ENCODE measurements around the gene RPP25L. TPM values are rescaled to one million over a fixed set of nuclear protein-coding genes. Genes with fewer than 3 reads are reported as not detected.
A peak's percentile ranks its signal among the peaks of the same experiment; 100 is the strongest.

The RPP25L gene
- total RNA-seq, 1 experiment from 2014 or later: 51.1 TPM

- H3K9me2 ChIP-seq (ENCODE audit: insufficient read depth): no peaks in the 10 kb centered on the region
Observed at GRCh38 chr9:34659592-34660253, 47.8 kb upstream of the RPP25L start.

DNA sequence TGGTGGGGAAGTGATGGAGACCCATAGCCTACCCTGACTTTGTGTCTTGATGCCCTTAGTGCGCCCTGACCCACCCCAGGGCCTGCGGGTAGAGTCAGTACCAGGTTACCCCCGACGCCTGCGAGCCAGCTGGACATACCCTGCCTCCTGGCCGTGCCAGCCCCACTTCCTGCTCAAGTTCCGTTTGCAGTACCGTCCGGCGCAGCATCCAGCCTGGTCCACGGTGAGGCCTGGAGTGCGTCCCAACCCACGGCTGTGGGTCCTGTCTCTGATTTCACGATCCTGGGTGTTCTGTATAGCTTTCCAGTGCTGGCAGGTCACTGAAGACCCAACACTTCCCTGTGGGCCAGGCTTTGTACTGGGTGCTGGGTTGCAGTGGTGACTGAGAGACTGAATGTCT is 46.6 kb upstream of the RPP25L start:
- Histone ChIP-seq H3K27ac (ENCODE audit: low read depth, low read length) (no peak overlapping the region), H3K4me2 (ENCODE audit: low read length) (no peak overlapping the region), H3K79me2 (ENCODE audit: insufficient read depth, low read length) (no peaks in the 10 kb centered on the region), H3K9me3 (ENCODE audit: control insufficient read depth in 1 of 2, insufficient read depth in 1 of 2, low read depth in 1 of 2, low read length in 2 of 2) (no peaks in the 10 kb centered on the region), H3K27me3 (ENCODE audit: insufficient read depth, low read length) (no peaks in the 10 kb centered on the region), H3K4me3 (replicated peaks in 1 of 2; ENCODE audit: low read depth in 1 of 2, low read length in 2 of 2) (no peak overlapping the region), H4K20me1 (ENCODE audit: insufficient read depth) (no peaks in the 10 kb centered on the region), H3K4me1 (ENCODE audit: control insufficient read depth in 1 of 2, insufficient read depth in 2 of 2, low read length in 2 of 2) (peaks cover 2 to 16% of the 10 kb centered on the region in 2 experiments; a peak in 2 of 4 replicates), H3K9me2 (ENCODE audit: insufficient read depth) (no peaks in the 10 kb centered on the region), H3K36me3 (ENCODE audit: control insufficient read depth in 1 of 2, insufficient read depth in 2 of 2, low read length in 2 of 2) (no peaks in the 10 kb centered on the region), H2AFZ (ENCODE audit: low read depth, low read length, poor library complexity, severe bottlenecking) (no peak overlapping the region), H3K9ac (ENCODE audit: low read length) (no peak overlapping the region)
- CTCF ChIA-PET: no interaction called here
- POLR2A ChIA-PET: no interaction called here
- no TSS peak for BruUV-seq (replicated peaks)
- intact Hi-C loops (cut with micrococcal nuclease): no loop called here
- RAD21 ChIA-PET (ENCODE audit: low non-redundant PET in 1 of 2, low total read pairs in 2 of 2, uncharacterized antibody in 2 of 2, unreplicated experiment in 2 of 2): no interaction called here
- ATAC-seq (no peak), DNase-seq (ENCODE audit: low read depth, low spot score) (no peak)
- no peak for TF ChIP-seq SP1 (IDR thresholded peaks at IDR 0.05; ENCODE audit: low read depth)
- TF ChIP-seq ZNF274 (IDR thresholded peaks at IDR 0.05; ENCODE audit: low read depth, low read length): no peak
- TF ChIP-seq EZH2phosphoT487 (IDR thresholded peaks at IDR 0.05; ENCODE audit: borderline replicate concordance): no peak
- TF ChIP-seq RAD21 (IDR thresholded peaks at IDR 0.05; ENCODE audit: low read depth): no peak
- TF ChIP-seq, protein P1, sequence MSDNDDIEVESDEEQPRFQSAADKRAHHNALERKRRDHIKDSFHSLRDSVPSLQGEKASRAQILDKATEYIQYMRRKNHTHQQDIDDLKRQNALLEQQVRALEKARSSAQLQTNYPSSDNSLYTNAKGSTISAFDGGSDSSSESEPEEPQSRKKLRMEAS (IDR thresholded peaks at IDR 0.05): no peak
- TF ChIP-seq, protein P2, sequence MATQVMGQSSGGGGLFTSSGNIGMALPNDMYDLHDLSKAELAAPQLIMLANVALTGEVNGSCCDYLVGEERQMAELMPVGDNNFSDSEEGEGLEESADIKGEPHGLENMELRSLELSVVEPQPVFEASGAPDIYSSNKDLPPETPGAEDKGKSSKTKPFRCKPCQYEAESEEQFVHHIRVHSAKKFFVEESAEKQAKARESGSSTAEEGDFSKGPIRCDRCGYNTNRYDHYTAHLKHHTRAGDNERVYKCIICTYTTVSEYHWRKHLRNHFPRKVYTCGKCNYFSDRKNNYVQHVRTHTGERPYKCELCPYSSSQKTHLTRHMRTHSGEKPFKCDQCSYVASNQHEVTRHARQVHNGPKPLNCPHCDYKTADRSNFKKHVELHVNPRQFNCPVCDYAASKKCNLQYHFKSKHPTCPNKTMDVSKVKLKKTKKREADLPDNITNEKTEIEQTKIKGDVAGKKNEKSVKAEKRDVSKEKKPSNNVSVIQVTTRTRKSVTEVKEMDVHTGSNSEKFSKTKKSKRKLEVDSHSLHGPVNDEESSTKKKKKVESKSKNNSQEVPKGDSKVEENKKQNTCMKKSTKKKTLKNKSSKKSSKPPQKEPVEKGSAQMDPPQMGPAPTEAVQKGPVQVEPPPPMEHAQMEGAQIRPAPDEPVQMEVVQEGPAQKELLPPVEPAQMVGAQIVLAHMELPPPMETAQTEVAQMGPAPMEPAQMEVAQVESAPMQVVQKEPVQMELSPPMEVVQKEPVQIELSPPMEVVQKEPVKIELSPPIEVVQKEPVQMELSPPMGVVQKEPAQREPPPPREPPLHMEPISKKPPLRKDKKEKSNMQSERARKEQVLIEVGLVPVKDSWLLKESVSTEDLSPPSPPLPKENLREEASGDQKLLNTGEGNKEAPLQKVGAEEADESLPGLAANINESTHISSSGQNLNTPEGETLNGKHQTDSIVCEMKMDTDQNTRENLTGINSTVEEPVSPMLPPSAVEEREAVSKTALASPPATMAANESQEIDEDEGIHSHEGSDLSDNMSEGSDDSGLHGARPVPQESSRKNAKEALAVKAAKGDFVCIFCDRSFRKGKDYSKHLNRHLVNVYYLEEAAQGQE (IDR thresholded peaks at IDR 0.05; ENCODE audit: low read depth): no peak
- no peak for TF ChIP-seq ZFX (IDR thresholded peaks at IDR 0.05)
- no peak for TF ChIP-seq ZBTB33 (IDR thresholded peaks at IDR 0.05; ENCODE audit: extremely low read depth, insufficient replicate concordance, low read length)
- TF ChIP-seq YY1 (IDR thresholded peaks at IDR 0.05; ENCODE audit: extremely low read depth, insufficient replicate concordance, low read depth, low read length): no peak

More at GRCh38 chr9:34659592-34660253, 47.8 kb upstream of the RPP25L start:
- Histone ChIP-seq H3K9ac (ENCODE audit: low read length) (no peak overlapping the region), H3K4me3 (replicated peaks in 1 of 2; ENCODE audit: low read depth in 1 of 2, low read length in 2 of 2) (no peak overlapping the region), H3K27ac (ENCODE audit: low read depth, low read length) (no peak overlapping the region), H3K4me2 (ENCODE audit: low read length) (peak overlapping the region; percentile 5; the same call in 1 of the 2 replicates), H2AFZ (ENCODE audit: low read depth, low read length, poor library complexity, severe bottlenecking) (no peak overlapping the region), H3K4me1 (ENCODE audit: control insufficient read depth in 1 of 2, insufficient read depth in 2 of 2, low read length in 2 of 2) (peaks cover 9 to 23% of the 10 kb centered on the region in 2 experiments), H3K36me3 (ENCODE audit: control insufficient read depth in 1 of 2, insufficient read depth in 2 of 2, low read length in 2 of 2) (no peaks in the 10 kb centered on the region), H3K27me3 (ENCODE audit: insufficient read depth, low read length) (no peaks in the 10 kb centered on the region), H3K79me2 (ENCODE audit: insufficient read depth, low read length) (no peaks in the 10 kb centered on the region), H3K9me3 (ENCODE audit: control insufficient read depth in 1 of 2, insufficient read depth in 1 of 2, low read depth in 1 of 2, low read length in 2 of 2) (no peaks in the 10 kb centered on the region), H4K20me1 (ENCODE audit: insufficient read depth) (no peaks in the 10 kb centered on the region)
- no peak for TF ChIP-seq EZH2 (IDR thresholded peaks at IDR 0.05)
- TF ChIP-seq CBX3 (IDR thresholded peaks at IDR 0.05; ENCODE audit: low read depth): no peak
- TF ChIP-seq EZH2phosphoT487 (IDR thresholded peaks at IDR 0.05; ENCODE audit: borderline replicate concordance): no peak
- no peak for TF ChIP-seq ELF1 (IDR thresholded peaks at IDR 0.05; ENCODE audit: borderline replicate concordance, low read depth)
- TF ChIP-seq EGR1 (IDR thresholded peaks at IDR 0.05; ENCODE audit: low read depth): no peak
- no peak for TF ChIP-seq FOSL1 (IDR thresholded peaks at IDR 0.05; ENCODE audit: low read depth)
- no peak for TF ChIP-seq POLR2A (IDR thresholded peaks at IDR 0.05; ENCODE audit: borderline replicate concordance, extremely low read depth, insufficient read depth, insufficient read length)
- TF ChIP-seq, protein P1 (IDR thresholded peaks at IDR 0.05): no peak
- TF ChIP-seq RAD21 (IDR thresholded peaks at IDR 0.05; ENCODE audit: low read depth): no peak
- no peak for TF ChIP-seq TCF7L2 (IDR thresholded peaks at IDR 0.05; ENCODE audit: borderline replicate concordance, extremely low read depth, insufficient read depth, insufficient read length)
- no peak for TF ChIP-seq SRF (IDR thresholded peaks at IDR 0.05; ENCODE audit: low read depth)
- intact Hi-C loops (cut with micrococcal nuclease): no loop called here
- CTCF ChIA-PET: no interaction called here
- no TSS peak for BruUV-seq (replicated peaks)
- DNase-seq (ENCODE audit: low read depth, low spot score): no peak
- RAD21 ChIA-PET (ENCODE audit: low non-redundant PET in 1 of 2, low total read pairs in 2 of 2, uncharacterized antibody in 2 of 2, unreplicated experiment in 2 of 2): no interaction called here
- ATAC-seq: peak; percentile 18; the same call in 1 of the 2 replicates
- POLR2A ChIA-PET: no interaction called here

All from HCT116 (cell line).